Progenitor cell of endocrine pancreas (in vitro differentiated cells): ENCODE measurements around the gene KRTAP2-4. TPM values are rescaled to one million over a fixed set of nuclear protein-coding genes. Genes with fewer than 3 reads are reported as not detected.
"Not testable (repeated sequence)": the region's sequence is repeated elsewhere in the genome, so short reads cannot be mapped to it uniquely, and the experiment has no call there.

ENCODE experiments used
- DNase-seq: peaks from one replicate; pipeline ENCODE4 v3.0.0; 2021; ENCODE audit warnings: low spot score; ENCODE audit not compliant: unreplicated experiment
- H3K27ac Mint-ChIP-seq: 2 replicates; pipeline ENCODE4 v1.8.0; 2021; ENCODE audit warnings: mild to moderate bottlenecking, moderate library complexity, mixed read lengths
- H3K27me3 Mint-ChIP-seq: 2 replicates; pipeline ENCODE4 v1.8.0; 2021; ENCODE audit warnings: mixed read lengths
- H3K36me3 Mint-ChIP-seq: 2 replicates; pipeline ENCODE4 v1.8.0; 2022; ENCODE audit warnings: mixed read lengths; ENCODE audit not compliant: insufficient read depth
- H3K4me1 Mint-ChIP-seq: 2 replicates; pipeline ENCODE4 v1.8.0; 2021; ENCODE audit warnings: low read depth, mixed read lengths
- H3K4me3 Mint-ChIP-seq: 2 replicates; pipeline ENCODE4 v1.8.0; 2021; ENCODE audit warnings: low read depth, mild to moderate bottlenecking, moderate library complexity, mixed read lengths
- H3K9me3 Mint-ChIP-seq: 2 replicates; pipeline ENCODE4 v1.8.0; 2021; ENCODE audit warnings: low read depth, mixed read lengths
- total RNA-seq: library from RNA; stranded (reverse); gene quantifications from 2 replicates; pipeline ENCODE4 v1.2.1, GENCODE V29; 2021
- TF ChIP-seq, protein P1 (sequence below): fragments of 200-600 bp; sonication (generic); IDR thresholded peaks from one replicate; pipeline ENCODE4 v1.5.0; 2021; ENCODE audit warnings: antibody characterized with exemption, mild to moderate bottlenecking; ENCODE audit not compliant: unreplicated experiment

The KRTAP2-4 gene
- total RNA-seq, 1 donor from 2014 or later, result not detected

DNA sequence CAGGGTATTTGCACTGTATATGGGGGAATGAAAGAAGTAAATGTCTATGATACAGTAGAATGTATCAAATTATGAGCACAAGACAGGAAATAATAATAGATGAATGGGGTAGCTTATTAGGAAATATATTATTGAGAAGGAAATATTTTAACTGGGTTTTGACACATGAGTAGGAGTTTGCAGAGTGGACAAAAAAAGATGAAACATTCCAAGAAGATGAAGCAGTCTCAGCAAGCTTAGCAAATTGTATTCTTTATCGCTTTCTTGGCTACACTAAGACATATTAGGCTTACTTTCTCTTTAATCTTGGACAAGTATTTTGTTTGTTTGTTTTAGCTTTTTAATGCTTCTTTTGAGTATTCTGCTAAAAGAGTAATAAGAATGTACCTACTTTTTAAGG, 38.2 kb upstream of the KRTAP2-4 start:
- H3K9me3 Mint-ChIP-seq, result peaks cover 4% of the 10 kb centered on the region
- no peak for DNase-seq
- H3K36me3 Mint-ChIP-seq, result no peaks in the 10 kb centered on the region
- H3K4me1 Mint-ChIP-seq, result peaks cover 6% of the 10 kb centered on the region
- TF ChIP-seq, protein P1, sequence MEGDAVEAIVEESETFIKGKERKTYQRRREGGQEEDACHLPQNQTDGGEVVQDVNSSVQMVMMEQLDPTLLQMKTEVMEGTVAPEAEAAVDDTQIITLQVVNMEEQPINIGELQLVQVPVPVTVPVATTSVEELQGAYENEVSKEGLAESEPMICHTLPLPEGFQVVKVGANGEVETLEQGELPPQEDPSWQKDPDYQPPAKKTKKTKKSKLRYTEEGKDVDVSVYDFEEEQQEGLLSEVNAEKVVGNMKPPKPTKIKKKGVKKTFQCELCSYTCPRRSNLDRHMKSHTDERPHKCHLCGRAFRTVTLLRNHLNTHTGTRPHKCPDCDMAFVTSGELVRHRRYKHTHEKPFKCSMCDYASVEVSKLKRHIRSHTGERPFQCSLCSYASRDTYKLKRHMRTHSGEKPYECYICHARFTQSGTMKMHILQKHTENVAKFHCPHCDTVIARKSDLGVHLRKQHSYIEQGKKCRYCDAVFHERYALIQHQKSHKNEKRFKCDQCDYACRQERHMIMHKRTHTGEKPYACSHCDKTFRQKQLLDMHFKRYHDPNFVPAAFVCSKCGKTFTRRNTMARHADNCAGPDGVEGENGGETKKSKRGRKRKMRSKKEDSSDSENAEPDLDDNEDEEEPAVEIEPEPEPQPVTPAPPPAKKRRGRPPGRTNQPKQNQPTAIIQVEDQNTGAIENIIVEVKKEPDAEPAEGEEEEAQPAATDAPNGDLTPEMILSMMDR, result no peak
- H3K4me3 Mint-ChIP-seq, result no peak overlapping the region
- H3K27me3 Mint-ChIP-seq, result peaks cover 8% of the 10 kb centered on the region
- no peak overlapping the region for H3K27ac Mint-ChIP-seq

DNA sequence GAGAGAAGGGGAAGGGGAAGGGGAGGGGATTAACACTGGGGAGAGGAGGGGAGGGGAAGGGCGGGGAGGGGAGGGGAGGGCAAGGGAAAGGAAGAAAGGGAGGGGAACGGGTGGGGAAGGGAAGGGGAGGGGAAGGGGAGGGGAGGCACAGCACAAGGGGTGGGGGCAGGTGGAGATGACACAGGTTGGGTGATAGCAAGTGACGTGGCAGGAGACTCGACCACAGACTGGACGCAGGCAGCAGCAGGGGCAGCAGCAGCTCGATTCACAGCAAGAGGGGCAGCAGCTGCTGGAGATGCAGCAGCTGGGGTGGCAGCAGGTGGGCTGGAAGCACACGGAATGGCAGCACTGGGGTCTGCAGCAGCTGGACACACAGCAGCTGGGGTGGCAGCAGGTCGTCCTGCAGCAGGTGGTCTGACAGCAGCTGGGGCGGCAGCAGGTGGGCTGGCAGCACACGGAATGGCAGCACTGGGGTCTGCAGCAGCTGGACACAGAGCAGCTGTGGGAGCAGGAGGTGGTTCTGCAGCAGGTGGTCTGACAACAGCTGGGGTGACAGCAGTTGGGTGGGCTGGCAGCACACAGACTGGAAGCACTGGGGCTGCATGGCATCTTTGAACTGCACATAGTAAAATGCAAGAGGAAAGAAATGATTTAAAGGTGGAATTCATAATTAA, 36.0 kb upstream of the KRTAP2-4 start, which contains the start of gene KRTAP4-16:
Gene KRTAP4-16 (minus strand): TSS at position 624 of the 674 bp plus-strand sequence. CDS start 0 bp downstream, at position 624.
- H3K4me1 Mint-ChIP-seq, result peaks cover 1% of the 10 kb centered on the region
- H3K9me3 Mint-ChIP-seq, result no peaks in the 10 kb centered on the region
- TF ChIP-seq, protein P1, result no peak
- no peak within 1 kb of the TSS for H3K4me3 Mint-ChIP-seq
- no peak for DNase-seq
- no peak within 1 kb of the TSS for H3K27ac Mint-ChIP-seq
- H3K36me3 Mint-ChIP-seq, result no peaks in the 10 kb centered on the region
- H3K27me3 Mint-ChIP-seq, result peaks cover 13% of the 10 kb centered on the region

DNA sequence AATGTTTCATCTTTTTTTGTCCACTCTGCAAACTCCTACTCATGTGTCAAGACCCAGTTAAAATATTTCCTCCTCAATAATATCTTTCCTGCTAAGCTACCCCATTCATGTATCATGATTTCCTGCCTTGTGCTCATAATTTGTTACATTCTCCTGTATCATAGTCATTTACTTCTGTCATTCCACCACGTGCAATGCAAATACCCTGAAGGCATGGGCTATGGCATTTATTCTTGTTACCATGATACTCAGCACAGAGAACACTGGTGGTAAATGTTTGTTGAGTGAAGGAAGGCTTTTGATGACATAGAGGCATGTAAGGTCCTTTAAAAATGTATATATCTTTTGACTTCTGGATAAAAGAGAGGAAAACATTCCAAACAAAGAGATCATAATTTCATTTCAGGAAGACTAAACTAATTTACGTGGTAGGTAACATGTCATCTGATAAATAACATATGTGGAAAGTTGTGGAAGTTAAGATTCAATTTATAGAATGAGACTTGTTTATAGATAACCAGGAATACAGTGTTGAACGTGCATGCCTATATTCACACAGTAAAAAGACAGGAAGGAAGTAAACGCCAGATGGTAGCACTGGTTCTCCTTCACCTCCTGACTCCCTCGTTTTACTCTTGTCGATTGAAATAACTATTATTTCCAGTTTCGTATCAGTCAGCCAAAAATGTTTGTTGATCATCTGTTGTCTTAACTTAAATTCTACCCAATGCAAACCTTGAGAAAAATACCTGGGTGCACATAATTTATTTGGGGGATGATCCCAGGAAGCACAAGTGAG, 34.2 kb upstream of the KRTAP2-4 start:
- not testable (repeated sequence) for H3K9me3 Mint-ChIP-seq, H3K36me3 Mint-ChIP-seq, DNase-seq, H3K4me3 Mint-ChIP-seq, H3K27me3 Mint-ChIP-seq, H3K27ac Mint-ChIP-seq
- H3K4me1 Mint-ChIP-seq, result peaks cover 14% of the 10 kb centered on the region

DNA sequence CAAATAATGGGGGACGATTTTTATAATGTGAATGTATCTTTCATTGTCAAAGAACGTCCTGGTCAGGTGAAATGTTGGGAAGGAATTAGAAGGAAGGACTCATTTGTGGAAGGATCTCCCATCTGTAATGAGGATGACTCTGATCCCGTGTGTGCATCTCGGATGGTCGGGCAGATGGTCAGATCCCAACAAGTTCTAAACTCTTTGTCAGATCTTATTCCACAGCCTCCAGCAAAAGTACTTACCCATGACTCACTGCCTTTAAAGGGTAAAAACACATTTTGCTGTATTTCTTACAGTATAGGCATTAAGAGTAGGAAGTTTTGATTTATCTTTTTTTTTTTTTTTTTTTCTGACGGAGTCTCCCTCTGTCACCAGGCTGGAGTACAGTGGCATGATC, 32.8 kb upstream of the KRTAP2-4 start:
- Mint-ChIP-seq H3K9me3 (no peaks in the 10 kb centered on the region), H3K4me3 (no peak overlapping the region), H3K4me1 (peaks cover 19% of the 10 kb centered on the region), H3K27me3 (peaks cover 8% of the 10 kb centered on the region), H3K27ac (no peak overlapping the region), H3K36me3 (no peaks in the 10 kb centered on the region)
- TF ChIP-seq, protein P1, result no peak
- no peak for DNase-seq

DNA sequence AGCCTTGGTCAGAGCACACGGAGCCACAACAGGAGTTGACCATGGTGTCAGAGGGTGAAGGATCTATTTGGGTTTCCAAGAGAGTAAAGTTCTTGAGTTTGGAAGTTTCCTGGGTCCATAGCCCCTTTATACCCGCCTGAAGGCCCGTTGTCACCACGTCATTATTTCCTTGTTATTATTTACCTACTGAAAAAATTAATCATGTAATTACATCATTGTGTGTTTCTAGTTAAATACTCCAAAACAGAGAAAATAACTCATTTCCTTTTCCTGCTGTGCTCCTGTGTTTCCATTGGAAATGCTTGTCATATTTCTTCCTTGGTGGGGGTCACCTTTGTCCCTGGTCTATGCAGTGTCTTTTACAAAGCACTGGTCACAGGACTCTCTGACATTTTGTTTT, 32.4 kb upstream of the KRTAP2-4 start, which contains the start of gene KRTAP4-8:
Gene KRTAP4-8 (minus strand): TSS at position 101 of the 400 bp plus-strand sequence. CDS start 58 bp downstream, at position 43.
- Mint-ChIP-seq H3K27ac (no peak within 1 kb of the TSS), H3K36me3 (no peaks in the 10 kb centered on the region), H3K27me3 (peaks cover 8% of the 10 kb centered on the region), H3K4me1 (peaks cover 19% of the 10 kb centered on the region), H3K9me3 (peaks cover 1% of the 10 kb centered on the region), H3K4me3 (no peak within 1 kb of the TSS)
- no peak for DNase-seq
- TF ChIP-seq, protein P1, result no peak
